Uterus (tissue), 4 donors: ENCODE measurements around the gene ILK. TPM values are rescaled to one million over a fixed set of nuclear protein-coding genes. Genes with fewer than 3 reads are reported as not detected.

Experiments used
- DNase-seq, 2 donors: peaks; one replicate each; pipeline ENCODE4 v3.0.0-alpha.2; 2019 to 2020
- H3K27ac ChIP-seq, 2 donors: fragments of 200-600 bp; sonication (generic); 1 replicate in 1 of 2; 2 replicates in 1 of 2; pipeline ENCODE4 v1.5.1; 2016 to 2018
- H3K27me3 ChIP-seq, 2 donors: fragments of 200-600 bp; sonication (generic); one replicate each; pipeline ENCODE4 v1.5.1; 2018 to 2019; ENCODE audit warnings: control low read depth in 1 of 2
- H3K36me3 ChIP-seq, 2 donors: fragments of 200-600 bp; sonication (generic); one replicate each; pipeline ENCODE4 v1.5.1; 2019; ENCODE audit warnings: control low read depth in 1 of 2
- H3K4me1 ChIP-seq, 2 donors: fragments of 200-600 bp; sonication (generic); one replicate each; pipeline ENCODE4 v1.5.1; 2018 to 2019; ENCODE audit warnings: control low read depth in 1 of 2
- H3K4me3 ChIP-seq, 2 donors: fragments of 200-600 bp; sonication (generic); 1 replicate in 1 of 2; 2 replicates in 1 of 2; pipeline ENCODE4 v1.5.1; 2018 to 2019; ENCODE audit warnings: mild to moderate bottlenecking in 1 of 2
- H3K9me3 ChIP-seq, 2 donors: fragments of 200-600 bp; sonication (generic); one replicate each; pipeline ENCODE4 v1.5.1; 2019; ENCODE audit warnings: control low read depth in 1 of 2
- POLR2A ChIP-seq, 2 donors: fragments of 450-650 bp; IDR thresholded peaks; one replicate each; pipeline ENCODE4 v1.6.1; 2016; ENCODE audit warnings: antibody characterized with exemption in 2 of 2, mild to moderate bottlenecking in 1 of 2, moderate library complexity in 1 of 2
- intact Hi-C: fragments of 100-400 bp; cut with DNase I; formaldehyde crosslinking; loops from one replicate; pipeline ENCODE4 v1.15.1; 2023; ENCODE audit warnings: low total_unique reads
- total RNA-seq, 4 donors: library from RNA; depleted of rRNA in 3 of 4; stranded (reverse); fragments of >200 nt in 3 of 4; gene quantifications; one replicate each; pipeline versions ENCODE4 v1.1.0 to v1.2.4, GENCODE V29; 2014 to 2023
- TF ChIP-seq, protein P1 (sequence below), 4 experiments: fragments of 200-600 bp in 2 of 4; fragments of 450-650 bp in 2 of 4; sonication (generic) in 2 of 4; IDR thresholded peaks; one replicate each; pipeline ENCODE4 v1.5.1; 2016 to 2019; ENCODE audit warnings: antibody characterized with exemption in 4 of 4, mild to moderate bottlenecking in 2 of 4, moderate library complexity in 1 of 4
- donor health status: DM: yes; HTN: yes; CAD: no.

ILK gene
- total RNA-seq, 4 donors from 2014 or later, result 205 to 336 (median 279) TPM

- Histone ChIP-seq H3K9me3 (no peaks in the 10 kb centered on the region), H3K27ac (no peak overlapping the region), H3K36me3 (no peaks in the 10 kb centered on the region), H3K4me3 (no peak overlapping the region), H3K4me1 (peaks cover 0 to 11% of the 10 kb centered on the region in 2 donors), H3K27me3 (no peaks in the 10 kb centered on the region)
- DNase-seq, result peak in 1 of 2 donors; percentile 17
- TF ChIP-seq, protein P1, sequence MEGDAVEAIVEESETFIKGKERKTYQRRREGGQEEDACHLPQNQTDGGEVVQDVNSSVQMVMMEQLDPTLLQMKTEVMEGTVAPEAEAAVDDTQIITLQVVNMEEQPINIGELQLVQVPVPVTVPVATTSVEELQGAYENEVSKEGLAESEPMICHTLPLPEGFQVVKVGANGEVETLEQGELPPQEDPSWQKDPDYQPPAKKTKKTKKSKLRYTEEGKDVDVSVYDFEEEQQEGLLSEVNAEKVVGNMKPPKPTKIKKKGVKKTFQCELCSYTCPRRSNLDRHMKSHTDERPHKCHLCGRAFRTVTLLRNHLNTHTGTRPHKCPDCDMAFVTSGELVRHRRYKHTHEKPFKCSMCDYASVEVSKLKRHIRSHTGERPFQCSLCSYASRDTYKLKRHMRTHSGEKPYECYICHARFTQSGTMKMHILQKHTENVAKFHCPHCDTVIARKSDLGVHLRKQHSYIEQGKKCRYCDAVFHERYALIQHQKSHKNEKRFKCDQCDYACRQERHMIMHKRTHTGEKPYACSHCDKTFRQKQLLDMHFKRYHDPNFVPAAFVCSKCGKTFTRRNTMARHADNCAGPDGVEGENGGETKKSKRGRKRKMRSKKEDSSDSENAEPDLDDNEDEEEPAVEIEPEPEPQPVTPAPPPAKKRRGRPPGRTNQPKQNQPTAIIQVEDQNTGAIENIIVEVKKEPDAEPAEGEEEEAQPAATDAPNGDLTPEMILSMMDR (IDR thresholded peaks at IDR 0.05), result no peak
- TF ChIP-seq POLR2A (IDR thresholded peaks at IDR 0.05), result no peak
- intact Hi-C loops, result no loop called here
Measured at GRCh38 chr11:6601041-6601461, 2.5 kb upstream of the ILK start.

DNA sequence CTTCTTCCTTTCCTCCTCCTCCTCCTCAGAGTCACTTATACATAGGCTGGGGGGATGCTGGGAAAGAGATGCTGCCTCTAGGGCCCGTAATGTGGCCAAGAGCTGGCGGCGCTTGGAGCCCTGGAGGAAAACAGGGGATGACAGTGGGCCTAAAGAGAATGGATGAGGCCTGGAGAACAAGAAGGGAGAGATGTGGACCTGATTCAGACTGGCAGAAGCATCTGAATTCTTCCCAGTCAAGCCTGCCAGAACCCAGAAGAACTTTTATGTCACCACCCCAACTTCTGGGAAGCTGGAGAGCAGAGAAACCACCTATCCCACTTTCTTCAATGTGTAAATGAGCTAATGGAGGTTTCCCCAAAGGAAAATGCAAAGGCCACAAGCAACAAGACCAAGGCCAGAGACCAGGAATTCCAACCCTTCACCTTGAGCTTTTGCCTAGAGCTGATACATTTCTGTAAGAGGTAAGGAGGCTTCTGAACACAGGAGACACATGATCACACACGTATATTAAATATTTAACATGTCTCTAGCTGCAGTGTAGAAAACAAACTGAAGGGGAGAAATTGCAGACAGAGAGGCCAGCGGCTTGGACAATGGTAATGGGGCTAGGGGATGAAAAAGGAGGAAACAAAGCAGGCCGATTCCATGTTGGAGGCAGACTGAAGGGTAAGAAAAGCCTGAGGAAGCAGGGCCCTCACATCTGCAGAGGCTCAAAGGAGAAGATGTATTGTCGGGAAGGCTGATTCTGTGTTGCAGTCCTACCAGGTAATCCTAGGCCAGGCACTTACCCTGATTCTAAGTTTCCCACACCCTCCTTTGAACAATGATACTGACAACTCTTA lies 1.3 kb upstream of the ILK start:
- TF ChIP-seq POLR2A (IDR thresholded peaks at IDR 0.05), result no peak
- TF ChIP-seq, protein P1 (IDR thresholded peaks at IDR 0.05), result no peak
- Histone ChIP-seq H3K27ac (peak overlapping the region; percentile 97 to 99), H3K4me1 (peaks cover under 1 to 13% of the 10 kb centered on the region in 2 donors), H3K9me3 (no peaks in the 10 kb centered on the region), H3K4me3 (peak overlapping the region; percentile 92 to 98), H3K27me3 (no peaks in the 10 kb centered on the region), H3K36me3 (no peaks in the 10 kb centered on the region)
- intact Hi-C loops, result no loop called here
- DNase-seq, result peak in 1 of 2 donors; percentile 11

DNA sequence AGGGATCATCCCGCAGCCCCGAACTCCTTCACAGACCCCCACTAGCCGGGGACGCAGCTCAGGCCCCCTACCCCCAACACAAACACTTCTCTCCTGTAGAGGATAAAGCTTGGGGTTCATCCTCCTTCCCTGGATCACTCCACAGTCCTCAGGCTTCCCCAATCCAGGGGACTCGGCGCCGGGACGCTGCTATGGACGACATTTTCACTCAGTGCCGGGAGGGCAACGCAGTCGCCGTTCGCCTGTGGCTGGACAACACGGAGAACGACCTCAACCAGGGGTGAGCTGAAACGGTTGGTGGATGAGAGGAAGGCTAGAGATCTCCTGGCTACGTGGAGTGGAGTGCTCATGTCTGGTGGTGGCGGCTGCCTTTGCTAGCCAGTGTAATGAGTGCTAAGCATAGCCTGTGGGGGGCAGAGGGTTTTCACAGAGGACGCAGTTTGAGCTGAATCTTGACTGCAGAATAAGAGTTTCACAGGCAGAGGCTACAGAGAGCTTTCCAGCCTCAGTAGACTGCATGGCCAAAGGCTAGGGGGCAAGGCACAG lies 580 bp downstream of the ILK start:
- Histone ChIP-seq H3K4me1 (peaks cover 13 to 25% of the 10 kb centered on the region in 2 donors), H3K9me3 (no peaks in the 10 kb centered on the region), H3K4me3 (peak overlapping the region; percentile 92 to 98), H3K36me3 (no peaks in the 10 kb centered on the region), H3K27me3 (no peaks in the 10 kb centered on the region), H3K27ac (peak overlapping the region; percentile 97 to 99)
- DNase-seq, result peak in 1 of 2 donors; percentile 65
- intact Hi-C loops, result no loop called here
- TF ChIP-seq, protein P1 (IDR thresholded peaks at IDR 0.05), result peak in 2 of 4 experiments; percentile 28 to 34
- no peak for TF ChIP-seq POLR2A (IDR thresholded peaks at IDR 0.05)

- Histone ChIP-seq H3K36me3 (no peaks in the 10 kb centered on the region), H3K4me3 (peak overlapping the region; percentile 92 to 98), H3K27me3 (no peaks in the 10 kb centered on the region), H3K9me3 (no peaks in the 10 kb centered on the region), H3K4me1 (peaks cover 13 to 25% of the 10 kb centered on the region in 2 donors), H3K27ac (peak overlapping the region; percentile 97 to 99)
- no peak for DNase-seq
- intact Hi-C loops, result no loop called here
- TF ChIP-seq, protein P1 (IDR thresholded peaks at IDR 0.05), result no peak
- no peak for TF ChIP-seq POLR2A (IDR thresholded peaks at IDR 0.05)
Measured at GRCh38 chr11:6604790-6605189, 1.2 kb downstream of the ILK start.
